Measurements from ENCODE around the gene PRPF19.

PRPF19 gene

DNA sequence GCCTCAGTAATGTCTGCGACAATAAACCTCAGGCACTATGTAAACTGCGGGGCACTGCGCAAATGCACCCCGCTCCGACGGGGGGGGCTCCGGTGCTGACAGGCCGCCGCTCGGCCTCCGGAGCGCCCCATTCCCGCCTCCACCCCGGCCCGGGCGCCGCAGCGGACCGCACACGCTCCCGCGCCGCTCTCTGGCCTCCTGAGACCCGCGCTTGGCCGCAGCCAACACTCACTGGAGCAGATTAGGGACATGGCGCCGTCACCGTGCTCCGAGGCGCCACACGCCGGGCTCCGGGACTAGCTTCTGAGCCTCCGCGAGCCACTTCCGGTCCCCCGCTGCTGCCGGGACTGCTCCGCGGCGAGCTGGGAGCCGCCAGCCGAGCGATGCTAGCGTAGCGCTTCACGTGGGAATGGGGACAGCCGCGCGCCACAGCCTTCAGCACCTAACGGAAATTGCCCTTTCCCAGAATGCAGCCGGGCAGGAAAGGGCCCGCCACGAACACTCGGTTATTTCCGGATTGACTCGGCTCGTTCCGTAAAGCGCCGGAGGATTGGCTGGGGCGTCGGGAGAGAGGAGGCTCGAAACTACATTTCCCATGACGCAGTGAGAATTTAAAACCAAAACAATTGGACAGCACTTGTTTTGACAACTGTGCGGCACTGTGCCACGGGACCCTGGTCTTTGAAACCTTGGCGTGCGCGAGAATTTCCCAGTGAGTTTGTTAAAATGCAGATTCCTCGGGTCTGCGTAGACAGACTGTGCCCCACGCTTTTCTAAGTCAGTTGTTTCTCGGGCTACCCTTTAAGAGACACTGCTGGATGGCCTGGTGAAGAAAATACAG is at the start of gene PRPF19:
Gene PRPF19, minus strand, starts transcription at position 454 of the 841 bp plus-strand sequence. Its CDS starts 203 bp downstream, at position 251.
- DNase-seq = peak; percentile 97 to 98

DNA sequence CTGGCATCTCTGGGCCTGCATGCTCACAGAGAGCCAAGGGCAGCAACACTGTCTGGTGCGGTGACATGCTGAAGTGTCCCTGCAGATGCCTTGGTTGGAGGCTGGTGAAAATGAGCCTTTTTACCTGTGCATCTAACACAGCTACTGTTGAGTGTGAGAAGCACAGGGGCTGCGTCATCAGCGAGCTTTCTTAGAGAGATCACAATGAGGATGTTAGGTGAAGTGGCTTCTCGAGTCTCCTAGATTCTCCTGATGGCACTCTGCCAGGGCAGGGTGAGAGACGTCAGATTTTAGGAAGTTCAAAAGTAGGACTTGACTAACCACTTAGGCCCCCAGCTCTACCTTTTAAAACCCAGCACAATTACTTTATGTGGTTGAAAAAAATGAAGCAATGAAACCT is 49.2 kb upstream of the PRPF19 start:
- no peak for DNase-seq

DNA sequence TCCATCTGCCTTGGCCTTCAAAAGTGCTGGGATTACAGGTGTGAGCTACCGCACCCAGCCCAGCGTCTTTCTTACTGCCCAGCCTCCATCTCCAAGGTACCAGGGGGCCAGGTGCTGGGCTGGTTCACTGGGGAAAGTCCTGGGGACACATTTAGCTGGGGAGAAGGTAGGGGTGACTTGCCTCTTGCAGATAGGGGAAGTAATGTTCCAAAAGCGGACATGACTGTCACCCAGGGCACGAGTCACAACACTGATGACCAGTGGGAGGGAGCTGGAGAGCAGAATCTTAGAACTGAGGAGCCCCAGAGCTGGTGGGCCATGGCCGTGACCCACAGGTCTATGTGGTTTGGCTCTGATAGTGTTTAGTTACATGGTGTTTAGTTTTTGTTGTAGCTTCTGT is 48.0 kb upstream of the PRPF19 start:
- DNase-seq = no peak

DNA sequence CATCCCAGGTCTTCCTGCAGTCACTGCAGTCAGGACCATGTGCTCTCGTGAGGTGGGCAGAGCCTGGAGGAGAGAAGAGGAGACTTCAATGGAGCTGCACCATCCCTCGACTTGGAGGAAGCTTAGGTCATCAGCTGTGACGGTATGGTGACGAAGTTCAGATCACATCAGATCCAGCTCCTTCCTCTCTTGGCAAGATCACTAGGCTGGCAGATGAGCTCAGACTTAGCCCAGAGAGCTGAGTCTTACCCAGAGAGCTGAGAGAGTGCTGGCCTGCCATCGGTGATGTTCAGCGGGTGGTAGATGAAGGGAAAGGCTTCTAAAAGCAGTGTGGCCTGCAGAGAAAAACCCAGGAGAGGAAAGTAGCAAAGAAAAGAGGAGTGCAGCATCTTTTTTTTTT is 47.4 kb upstream of the PRPF19 start:
- no peak for DNase-seq

DNA sequence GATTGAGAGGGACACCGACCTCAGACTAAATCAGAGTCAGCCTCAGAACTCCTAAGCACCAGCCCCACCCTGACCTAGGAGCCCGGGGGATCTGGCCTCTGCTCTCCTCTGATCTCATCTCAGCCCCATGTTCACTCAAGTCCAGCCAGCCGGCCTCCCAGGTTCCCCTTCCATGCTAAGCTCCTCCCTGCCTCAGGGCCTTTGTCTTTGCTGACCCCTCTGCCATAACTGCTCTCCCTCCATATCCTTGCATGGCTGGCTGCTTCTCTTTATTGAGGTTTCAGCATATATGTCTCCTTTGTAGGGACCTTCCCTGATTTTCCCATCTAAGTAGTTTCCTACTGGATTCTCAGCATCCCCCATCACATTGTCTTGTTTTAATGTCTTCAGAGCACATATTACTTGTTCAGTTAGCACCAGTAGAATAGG is 46.4 kb upstream of the PRPF19 start:
- no peak for DNase-seq

DNA sequence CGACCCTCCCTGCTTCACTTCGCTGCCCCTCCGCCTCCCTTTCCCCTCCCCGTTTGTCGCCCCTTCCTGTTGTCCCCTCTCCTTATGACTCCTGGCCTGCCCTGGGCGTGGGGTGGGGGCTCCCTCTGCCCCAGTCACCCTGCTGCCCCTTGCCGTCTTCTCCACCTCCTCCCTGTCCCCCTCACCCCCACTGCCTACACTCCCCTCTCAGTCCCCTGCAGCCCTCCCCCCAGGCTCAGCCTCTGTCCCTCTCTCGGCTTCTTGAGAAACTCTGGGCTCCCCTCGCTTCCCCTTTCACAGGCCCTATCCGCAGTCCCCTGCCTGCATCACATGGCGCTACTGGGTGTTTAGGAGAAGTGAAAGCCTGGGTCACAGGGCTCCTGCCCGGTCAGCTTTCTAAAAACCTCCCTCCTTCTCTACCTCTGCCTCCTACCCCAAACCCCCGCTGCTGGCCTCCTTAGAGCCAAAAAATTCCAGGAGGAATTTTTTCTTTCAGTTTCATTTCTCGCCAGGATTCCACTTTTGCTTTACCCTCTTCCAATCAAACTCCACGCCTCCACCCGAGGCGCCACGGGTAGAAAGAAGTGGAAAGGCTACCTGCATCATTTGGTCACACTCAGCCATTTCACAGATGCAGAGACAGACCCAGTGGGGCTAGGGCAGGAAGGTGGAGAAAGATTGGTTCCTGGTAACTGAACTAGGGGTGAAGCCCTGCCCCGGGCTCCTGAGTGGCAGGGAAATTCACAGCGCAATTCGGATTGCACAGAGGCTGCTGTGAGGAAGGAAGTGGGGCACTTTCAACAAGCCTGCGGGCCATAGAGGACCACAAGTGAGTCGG is 45.7 kb upstream of the PRPF19 start, which contains the start of gene SLC15A3:
Gene SLC15A3, minus strand, starts transcription at position 273 of the 838 bp plus-strand sequence. CDS start 625 bp downstream, outside the sequence.
- DNase-seq = peak in 1 of 2 experiments; percentile 26

DNA sequence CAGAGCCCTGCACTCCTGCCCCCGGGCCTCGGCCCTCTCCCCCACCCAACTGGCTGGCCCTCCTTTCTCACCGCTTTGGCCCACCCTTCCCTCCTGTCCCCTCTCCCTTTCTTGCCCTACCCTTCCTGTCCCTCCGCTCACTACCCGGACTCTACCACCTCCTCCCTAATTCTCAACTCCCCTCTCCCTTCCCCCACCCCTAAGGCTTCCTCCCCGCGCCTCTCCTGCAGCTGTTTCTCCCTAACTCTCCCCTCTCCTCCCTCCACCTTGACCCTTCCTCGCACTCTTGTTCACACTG is 45.2 kb upstream of the PRPF19 start:
- no peak for DNase-seq

DNA sequence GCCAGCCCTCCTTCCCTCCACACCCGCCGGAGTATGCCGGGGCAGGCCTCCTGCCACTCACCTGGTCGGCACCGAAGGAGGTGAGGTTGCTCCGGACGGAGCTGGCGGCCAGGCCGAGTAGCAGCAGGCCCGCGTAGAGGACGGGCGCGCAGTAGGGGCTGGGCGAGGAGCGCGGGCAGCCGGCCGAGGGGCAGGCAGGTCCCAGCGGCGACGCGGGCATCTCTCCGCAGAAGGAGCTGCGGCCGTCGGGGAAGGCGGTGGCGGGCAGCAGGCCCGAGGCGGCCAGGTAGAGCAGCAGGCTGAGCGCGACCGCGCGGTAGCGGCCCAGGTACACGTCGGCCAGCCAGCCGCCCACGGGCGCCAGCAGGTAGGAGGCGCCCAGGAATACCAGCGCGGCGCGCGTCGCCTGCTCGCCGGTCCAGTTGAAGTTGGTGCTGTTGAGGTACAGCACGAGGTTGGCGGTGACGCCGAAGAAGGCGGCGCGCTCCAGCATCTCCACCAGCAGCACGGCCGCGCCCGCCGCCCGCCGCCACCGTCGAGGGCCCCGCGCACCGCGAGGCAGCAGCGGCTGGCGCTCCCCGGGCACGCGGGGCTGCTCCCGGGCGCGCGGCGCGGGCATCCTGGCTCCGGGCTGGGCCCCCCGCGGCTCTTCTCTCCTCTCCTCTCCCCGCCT is 44.7 kb upstream of the PRPF19 start:
- DNase-seq = peak in 1 of 2 experiments; percentile 22

DNA sequence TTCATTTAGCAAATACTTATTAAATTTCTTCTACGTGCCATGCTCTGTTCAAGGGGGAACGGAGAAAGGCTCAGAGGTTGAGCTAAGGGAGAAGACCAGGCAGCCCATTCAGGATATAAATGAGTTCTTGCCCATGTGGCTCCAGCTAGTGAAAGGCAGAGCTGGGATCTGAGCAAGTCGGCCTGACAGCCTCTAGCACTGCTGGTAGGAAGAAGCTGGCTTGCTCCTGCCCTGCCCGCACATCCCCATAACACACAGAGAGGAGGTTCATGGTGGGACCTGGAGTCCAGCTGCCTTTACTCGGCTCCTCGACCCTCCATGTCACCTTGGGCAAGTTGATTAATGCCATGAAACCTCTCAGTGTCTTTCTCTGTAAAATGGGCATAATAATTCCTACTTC is 43.6 kb upstream of the PRPF19 start:
- no peak for DNase-seq

DNA sequence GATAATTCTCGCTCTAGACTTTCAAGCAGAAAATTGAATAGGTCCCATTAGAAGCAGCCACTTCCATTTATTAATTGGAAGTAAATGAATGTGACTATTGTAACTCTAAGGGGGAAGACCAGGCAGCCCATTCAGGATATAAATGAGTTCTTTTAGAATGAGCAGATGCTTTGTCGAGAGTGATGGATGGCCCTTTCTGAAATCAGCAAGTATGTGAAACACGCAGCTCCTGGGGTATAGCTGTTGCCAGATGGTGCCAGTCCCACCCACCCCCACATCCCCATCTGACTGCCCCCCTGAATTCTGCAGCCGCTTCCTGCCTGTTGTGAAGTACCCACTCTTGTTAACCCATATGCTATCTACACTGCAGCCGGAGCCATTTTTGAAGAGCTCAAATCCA is 41.9 kb upstream of the PRPF19 start:
- DNase-seq = no peak

DNA sequence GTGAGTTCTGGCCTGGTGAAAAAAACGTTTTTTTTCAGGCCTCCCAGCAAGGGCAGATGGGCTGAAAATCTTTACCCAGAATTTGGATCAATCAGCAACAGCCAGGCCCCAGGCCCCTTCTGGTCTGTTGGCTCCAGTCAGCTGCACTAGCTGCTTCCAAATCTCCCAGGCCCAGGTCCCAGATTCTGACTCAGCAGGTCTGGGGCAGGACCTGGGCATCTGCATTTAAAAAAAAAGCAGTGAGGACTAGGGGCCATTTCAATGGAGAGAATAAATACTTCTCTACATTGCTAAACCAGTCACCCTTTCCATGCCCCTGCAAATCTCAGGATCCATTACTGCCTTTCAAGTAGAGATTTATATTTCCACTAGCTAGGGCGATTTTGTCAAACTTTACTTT is 41.3 kb upstream of the PRPF19 start:
- DNase-seq = no peak

DNA sequence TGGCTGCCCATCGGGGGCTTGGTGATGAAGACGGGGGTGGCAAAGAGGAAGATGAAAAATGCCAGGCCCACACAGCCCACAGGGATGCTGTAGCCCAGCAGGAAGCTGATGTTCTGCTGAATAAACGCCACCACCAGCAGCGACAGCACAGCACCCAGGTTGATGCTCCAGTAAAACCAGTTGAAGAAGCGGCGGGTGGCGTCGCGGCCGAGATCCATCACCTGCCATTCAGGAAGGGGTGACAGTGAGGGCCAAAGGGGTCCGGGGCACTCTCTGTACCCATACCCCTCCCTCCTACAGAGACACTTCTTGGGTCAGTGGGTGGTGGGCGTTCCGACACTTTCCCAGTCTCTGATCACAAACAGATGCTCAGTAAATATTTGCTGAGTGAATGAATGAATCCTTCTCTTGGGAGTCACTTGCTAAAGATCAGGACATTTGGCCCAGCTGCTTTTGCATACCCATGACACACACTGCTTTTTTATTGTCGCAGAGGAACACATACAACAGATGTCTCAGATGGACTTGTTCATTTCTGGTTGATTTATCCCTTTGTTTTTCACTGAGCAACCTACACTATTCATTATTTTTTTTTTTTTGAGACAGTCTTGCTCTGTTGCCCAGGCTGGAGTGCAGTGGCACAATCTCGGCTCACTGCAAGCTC is 40.3 kb upstream of the PRPF19 start:
- no peak for DNase-seq

DNA sequence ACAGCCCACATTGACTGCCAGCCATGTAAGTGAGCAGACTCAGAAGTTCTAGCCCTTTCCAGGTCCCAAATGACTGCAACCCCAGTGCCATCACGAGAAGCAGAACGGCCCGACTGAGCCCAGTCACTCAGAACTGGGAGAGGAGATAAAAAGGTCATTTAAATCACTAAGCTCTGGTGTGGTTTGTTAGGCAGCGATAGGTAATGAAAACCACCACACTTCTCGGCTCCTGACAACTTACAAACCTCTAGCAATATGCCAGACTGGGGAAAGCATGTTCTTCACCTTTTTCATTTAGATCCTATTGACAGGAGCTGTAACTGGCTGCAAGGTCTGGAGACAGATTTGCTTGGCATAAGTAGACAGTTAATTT is 38.9 kb upstream of the PRPF19 start:
- DNase-seq = no peak

DNA sequence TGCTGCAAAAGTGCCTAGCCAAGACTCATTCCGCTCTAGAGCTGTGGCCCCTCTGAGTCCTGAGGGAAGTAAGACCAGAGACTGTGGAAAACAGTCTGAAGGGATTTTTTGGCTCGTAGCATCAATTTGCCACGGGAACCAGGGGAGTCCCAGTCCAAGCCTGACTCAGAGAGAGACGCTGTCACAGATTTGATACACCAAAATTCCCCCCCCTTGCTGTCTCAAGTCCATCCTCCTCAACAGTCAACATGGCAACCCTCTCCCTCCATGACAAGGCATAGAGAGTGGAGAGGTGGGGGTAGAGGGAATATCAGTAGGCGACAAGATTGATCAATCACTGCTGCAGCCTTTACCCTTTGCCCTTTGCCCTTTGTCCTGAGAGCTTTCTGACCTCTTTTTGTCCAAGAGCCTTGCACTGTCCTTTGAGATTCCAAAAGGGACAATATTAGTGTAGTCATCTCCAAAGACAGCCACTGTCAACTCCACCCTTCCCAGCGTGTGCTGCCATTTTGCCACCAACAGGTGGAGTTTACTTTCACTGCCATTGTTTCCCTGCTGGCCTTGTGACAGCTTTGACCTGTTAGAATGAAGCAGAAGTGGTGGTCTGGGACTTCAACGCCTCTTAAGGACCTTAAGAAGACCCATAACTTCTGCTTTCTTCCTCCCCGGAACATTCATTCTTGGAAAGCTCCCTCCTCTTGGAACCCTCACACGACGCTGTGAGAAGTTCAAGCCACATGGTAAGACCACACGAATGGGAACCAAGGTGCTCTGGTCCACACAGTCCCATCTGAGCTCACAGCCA is 38.3 kb upstream of the PRPF19 start:
- DNase-seq = no peak

DNA sequence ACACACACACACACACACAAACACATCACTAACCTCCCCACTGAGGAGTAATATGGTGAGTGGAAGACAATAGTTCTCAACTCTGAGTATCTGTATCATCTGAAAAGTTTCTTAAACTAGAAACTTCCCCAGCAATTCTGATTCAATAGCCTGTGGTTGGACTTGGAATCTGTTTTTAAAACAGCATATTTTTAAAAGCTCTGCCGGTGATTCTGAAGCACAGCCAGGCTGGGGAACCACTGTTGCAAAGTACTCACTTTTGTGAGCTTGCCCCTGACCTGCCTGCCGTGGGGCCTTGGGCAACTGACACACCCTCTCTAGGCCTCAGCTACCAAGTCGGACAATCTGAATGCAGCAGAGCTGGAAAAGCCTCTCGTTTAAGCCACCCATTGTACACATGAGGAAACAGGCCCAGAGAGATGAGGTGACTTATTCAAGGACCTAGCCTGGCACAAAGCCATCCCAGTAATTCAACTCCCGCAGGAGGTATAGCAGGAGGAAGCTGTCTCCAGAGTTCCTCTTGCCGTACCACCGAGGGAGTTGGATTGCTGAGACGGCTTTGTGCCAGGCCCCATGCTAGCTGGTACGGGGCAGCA is 36.7 kb upstream of the PRPF19 start:
- no peak for DNase-seq

DNA sequence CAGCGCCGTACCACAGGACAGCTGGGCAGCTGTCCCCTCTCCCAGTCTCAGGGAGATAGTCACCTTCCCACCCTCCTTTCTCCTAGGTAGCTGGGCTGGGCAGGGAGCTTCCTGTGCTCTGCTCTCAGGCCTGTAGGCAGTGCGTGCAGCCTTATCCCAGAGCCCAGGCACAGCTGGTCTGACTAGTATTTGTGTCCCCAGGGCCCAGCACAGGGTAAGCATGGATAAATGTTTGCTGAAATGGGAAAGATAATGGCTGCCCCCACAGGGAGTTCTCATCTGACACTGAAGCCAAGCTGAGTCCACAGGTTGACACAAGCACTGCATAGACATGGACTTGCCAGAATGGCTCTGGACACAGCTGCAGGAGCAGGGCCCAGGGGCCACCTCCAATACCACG is 35.8 kb upstream of the PRPF19 start:
- no peak for DNase-seq

DNA sequence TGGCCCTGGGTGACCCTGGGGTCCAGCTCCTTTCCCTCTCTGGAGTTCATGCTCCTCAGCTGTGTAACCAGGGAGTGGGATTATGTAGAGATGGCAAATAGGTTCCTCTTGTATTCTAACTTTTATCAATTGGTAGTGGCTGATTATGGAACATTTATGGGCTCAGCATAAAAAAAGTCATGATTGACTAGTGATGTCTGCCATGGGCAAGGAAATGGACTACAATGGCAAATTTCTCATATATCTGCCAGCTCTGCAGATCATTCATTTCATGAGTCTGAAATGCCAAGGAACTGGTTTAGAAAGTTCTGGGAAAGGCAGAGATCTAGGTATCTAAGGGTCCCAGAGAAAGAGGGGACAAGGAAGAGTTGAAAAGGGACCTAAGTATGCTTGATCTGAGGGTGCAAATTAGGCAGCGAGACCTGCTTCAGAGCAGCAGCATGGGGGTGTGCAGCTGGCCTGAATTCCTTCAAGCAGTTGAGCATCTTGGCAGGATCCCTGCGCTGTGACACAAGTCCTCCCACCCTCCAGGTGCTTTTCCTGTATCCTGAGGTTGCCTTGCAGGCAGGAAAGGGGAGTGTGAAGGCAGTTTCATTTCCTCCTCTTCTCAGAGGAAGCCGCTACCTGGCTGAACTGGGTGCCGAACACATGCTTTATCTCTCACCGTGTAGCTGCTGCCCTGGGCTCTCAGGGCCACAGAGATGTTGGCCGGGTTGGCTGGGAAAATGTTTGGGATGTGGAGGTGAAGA is 35.2 kb upstream of the PRPF19 start:
- DNase-seq = no peak

DNA sequence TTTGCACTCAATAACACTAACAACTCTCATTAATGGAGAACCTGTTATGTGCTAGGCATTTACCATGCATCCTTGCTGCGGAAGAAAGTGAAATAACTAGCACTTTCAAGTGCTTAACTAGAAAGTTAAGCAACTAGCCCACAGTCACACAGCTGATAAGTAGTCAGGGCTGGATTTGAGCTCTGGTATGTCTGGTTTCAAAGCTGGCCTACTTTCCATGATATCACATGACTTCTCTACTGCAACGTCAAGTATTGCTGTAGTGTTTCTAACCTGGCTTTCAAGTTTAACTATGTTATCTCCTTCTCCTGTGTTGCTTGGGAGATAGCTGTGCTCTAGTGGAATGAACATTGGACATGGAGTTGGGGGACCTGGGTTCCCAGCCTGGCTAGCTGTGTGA is 33.5 kb upstream of the PRPF19 start:
- no peak for DNase-seq

DNA sequence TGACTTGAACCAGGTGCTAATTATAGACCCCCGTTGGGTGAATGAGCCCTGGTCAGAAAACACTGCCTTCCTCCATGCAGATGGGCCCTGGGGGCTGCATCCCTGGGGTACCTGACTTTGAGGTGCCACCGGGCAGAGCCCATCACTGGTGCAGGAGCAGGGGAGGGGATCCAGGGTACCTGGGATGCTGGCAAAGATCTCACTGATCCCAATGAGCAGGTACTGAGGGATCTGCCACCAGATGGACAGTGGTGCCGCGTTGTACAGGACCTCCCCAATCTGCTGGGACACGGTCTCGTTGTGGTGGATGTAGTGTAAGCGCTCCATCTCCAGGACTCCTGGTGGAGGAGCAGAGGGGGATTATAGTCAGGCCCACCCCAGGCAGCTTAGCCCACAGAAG is 32.9 kb upstream of the PRPF19 start:
- no peak for DNase-seq

DNA sequence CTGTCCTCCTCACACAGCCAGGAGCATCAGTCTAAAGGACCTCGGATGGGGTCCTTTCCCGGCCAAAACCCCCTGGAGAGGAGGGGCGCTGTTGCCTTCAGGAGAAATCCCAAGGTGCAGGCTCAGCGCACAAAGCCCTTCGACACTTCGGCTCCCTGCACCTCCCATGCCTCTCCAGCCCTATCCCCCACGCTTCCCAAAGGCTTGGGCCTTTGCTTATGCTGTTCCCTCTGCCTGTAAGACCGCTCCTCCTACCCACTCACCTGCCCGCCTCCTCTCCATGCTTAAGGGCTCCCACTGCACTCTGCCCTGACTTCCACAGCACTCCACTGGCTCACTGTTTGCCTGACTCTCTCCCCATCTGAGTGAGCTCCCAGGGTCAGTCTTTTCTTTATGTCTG is 32.1 kb upstream of the PRPF19 start:
- DNase-seq = no peak

DNA sequence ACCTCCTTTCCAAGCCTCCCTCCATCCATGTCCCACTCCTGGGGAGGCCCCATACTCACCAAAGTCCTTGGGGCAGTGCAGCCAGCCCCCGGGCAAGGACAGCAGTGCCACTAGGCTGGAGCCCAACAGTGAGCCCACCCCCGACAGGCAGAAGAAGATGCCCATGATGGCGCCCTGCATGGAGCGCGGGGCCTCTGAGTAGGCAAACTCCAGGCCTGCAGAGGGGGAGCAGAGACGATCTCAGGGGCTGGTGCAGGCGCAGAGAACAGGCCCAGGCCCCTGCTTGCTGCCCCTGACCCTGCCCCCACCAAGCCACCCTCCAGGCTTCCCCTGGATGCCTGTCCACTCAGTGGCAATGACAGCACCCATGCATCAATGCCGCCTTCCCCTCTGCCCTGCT is 31.4 kb upstream of the PRPF19 start:
- no peak for DNase-seq
